Heart left ventricle (tissue), 13 donors: ENCODE results near the gene SPOCK2.

Experiments used
- POLR2A ChIP-seq, 2 donors: fragments of 450-650 bp; IDR thresholded peaks; one replicate each; pipeline ENCODE4 v1.6.1; 2017; ENCODE audit warnings: antibody characterized with exemption in 2 of 2, mild to moderate bottlenecking in 2 of 2, moderate library complexity in 2 of 2
- TF ChIP-seq, protein P1 (sequence below), 12 donors: fragments of 200-600 bp; sonication (generic) in 4 of 12; IDR thresholded peaks; one replicate each; pipeline versions ENCODE4 v1.5.0 to v1.8.0; 2018 to 2022; ENCODE audit warnings: antibody characterized with exemption in 12 of 12, mild to moderate bottlenecking in 5 of 12
- donor health status: ischemic (EF 13 %, LVEDD 7.1; RV severe dilation, severe dysfunction).
- donor health status: DM: no; HTN: yes; CAD: no.
- donor health status: DM: no; HTN: no; CAD: no.
- donor health status: ischemic (EF 25% LVEDD 6.9; RV normal size, moderate dysfunction).
- donor health status: ischemic (EF 25% LVEDD 5.7; RV mildly dilated, moderate dysfunction).
- donor health status: ischemic (EF 35%, LVEDD 5.7; RV mildly dilated, moderate dysfunction).
- donor health status: nonischemic (EF 11% LVEDD 7.7; RV severe dilation, severe dysfunction).
- donor health status: DM: yes; HTN: yes; CAD: no.
- donor health status: PGD.
- donor health status: ischemic (EF 29% LVEDD 5.4; RV normal size, mild dysfunction).
- donor health status: nonischemic (EF 23%, LVEDD 6.1; RV moderate dilation, normal function).

DNA sequence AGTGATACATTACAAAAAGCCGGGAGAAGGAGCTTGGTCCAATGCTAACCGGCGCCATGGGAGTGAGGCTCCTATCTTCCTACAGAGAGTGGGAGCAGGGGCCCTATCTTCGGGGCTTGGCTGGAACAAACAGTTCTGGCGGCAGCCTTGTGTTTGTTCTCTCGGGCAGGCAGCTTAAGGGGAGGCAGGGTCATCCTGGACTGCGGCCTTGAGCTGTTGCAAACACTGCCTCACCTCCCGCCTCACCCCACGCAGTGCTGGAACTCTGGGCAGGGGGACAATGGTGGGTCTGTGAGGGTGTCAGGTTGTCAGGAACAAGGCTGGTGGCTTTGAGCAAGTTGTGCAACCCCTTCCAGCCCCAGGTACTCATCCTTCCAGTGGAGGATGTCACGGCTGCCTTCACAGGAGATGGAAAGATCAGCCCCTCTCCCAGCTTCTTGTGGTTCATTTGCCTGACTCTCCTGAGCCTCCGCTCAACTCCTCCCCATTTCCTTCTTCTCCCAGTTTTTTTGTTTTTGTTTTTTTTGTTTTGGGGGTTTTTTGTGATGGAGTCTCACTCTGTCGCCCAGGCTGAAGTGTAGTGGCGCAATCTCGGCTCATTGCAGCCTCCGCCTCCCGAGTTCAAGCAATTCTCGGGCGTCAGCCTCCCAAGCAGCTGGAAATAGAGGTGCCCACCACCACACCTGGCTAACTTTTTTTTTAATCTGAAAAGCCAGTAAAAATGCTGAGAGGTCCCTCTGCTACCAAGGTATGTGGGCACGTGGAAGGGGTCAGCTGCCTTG, 57.4 kb downstream of the SPOCK2 start:
- TF ChIP-seq, protein P1, sequence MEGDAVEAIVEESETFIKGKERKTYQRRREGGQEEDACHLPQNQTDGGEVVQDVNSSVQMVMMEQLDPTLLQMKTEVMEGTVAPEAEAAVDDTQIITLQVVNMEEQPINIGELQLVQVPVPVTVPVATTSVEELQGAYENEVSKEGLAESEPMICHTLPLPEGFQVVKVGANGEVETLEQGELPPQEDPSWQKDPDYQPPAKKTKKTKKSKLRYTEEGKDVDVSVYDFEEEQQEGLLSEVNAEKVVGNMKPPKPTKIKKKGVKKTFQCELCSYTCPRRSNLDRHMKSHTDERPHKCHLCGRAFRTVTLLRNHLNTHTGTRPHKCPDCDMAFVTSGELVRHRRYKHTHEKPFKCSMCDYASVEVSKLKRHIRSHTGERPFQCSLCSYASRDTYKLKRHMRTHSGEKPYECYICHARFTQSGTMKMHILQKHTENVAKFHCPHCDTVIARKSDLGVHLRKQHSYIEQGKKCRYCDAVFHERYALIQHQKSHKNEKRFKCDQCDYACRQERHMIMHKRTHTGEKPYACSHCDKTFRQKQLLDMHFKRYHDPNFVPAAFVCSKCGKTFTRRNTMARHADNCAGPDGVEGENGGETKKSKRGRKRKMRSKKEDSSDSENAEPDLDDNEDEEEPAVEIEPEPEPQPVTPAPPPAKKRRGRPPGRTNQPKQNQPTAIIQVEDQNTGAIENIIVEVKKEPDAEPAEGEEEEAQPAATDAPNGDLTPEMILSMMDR (IDR thresholded peaks at IDR 0.05) = no peak
- TF ChIP-seq POLR2A (IDR thresholded peaks at IDR 0.05) = no peak
